Keratinocyte (primary cell): Measurements from ENCODE around the gene KRTAP12-3.

Experiments used
- CTCF ChIP-seq, 3 experiments: IDR thresholded peaks in 1 of 3; conservative IDR thresholded peaks in 1 of 3; optimal IDR thresholded peaks in 1 of 3; 2 replicates in 2 of 3; 3 replicates in 1 of 3; pipeline versions ENCODE3 to v1.5.1; 2011; ENCODE audit warnings: low read length in 3 of 3, mild to moderate bottlenecking in 3 of 3, moderate library complexity in 2 of 3, control low read depth in 1 of 3, inconsistent platforms in 1 of 3; ENCODE audit not compliant: insufficient read depth in 2 of 3; ENCODE audit errors: extremely low read depth in 1 of 3
- EZH2 ChIP-seq: IDR thresholded peaks from one replicate; pipeline ENCODE4 v1.6.1; 2012; ENCODE audit warnings: inconsistent platforms, mild to moderate bottlenecking, low read length, moderate library complexity

GRCh38 chr21:44706026-44706705 lies 48.4 kb downstream of the KRTAP12-3 start:
- TF ChIP-seq CTCF (optimal IDR thresholded peaks at IDR 0.05 in 1 of 3, IDR thresholded peaks at IDR 0.05 in 1 of 3, conservative IDR thresholded peaks at IDR 0.05 in 1 of 3; ENCODE audit: extremely low read depth in 1 of 3, insufficient read depth in 2 of 3, low read length in 3 of 3) (no peak), EZH2 (no peak)
